GM21528 (cell line): Measurements from ENCODE around the gene FSIP1.

ENCODE experiments used
- ATAC-seq: cut with Tn5 transposase; IDR thresholded peaks from one replicate; pipeline ENCODE4 v1.9.1; 2021; ENCODE audit warnings: mild to moderate bottlenecking, moderate library complexity; ENCODE audit not compliant: unreplicated experiment, low FRiP score

Gene FSIP1

GRCh38 chr15:39770748-39771689, 11.6 kb downstream of the FSIP1 start:
- no peak for ATAC-seq

DNA sequence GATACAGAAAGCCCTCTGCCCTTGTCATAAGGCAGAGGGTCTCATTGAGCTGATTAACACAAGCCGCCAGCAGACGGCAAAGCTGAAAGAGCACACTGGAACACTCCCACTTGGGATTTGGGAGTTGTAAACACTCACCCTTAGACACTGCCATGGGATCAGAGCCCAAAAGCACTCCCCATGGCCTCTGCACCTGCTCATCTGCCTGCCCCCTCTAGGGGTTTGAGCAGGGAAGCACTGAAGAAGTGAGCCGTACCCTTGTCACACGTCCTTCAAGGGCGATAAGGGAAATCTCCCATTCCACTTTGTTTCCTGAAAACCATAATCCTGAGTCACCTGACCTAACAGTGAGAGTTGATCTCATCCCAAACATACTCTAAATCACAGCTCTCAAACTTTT, 14.7 kb downstream of the FSIP1 start:
- no peak for ATAC-seq

DNA sequence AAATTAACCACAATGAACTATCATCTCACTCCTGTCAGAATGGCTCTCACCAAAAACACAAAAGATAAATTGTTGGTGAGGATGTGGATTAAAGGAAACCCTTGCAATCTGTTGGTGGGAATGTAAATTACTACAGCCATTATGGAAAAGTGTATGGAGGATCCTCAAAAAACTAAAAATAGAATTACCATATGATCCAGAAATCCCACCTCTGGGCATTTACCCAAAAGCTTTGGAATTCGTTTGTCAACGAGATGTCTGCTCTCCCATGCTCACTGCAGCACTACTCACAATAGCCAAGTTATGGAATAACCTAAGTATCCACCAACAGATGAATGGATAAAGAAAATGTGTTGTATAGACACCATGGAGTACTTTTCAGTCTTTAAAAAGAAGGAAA, 21.6 kb downstream of the FSIP1 start:
- no peak for ATAC-seq

- ATAC-seq, result no peak
Measured at GRCh38 chr15:39756806-39757522, 25.7 kb downstream of the FSIP1 start.

GRCh38 chr15:39752991-39753390, 29.6 kb downstream of the FSIP1 start:
- ATAC-seq, result no peak

DNA sequence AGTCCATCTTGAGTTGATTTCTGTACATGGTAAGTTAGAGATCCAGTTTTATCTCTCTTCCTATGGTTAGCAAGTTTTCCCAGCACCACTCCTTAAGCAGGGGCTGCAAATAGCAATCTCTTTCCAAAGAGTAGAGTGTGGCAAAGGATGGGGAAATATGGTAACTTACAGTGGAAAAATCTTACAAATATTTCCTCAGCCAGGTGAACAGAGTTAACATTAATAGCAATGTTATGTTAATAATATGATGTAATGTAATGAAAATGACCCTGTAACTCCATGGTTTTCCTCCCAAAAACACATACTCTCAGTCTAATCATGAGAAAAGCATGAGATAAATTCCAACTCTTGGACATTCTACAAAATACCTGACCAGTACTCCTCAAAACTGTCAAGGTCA, 30.4 kb downstream of the FSIP1 start:
- no peak for ATAC-seq

GRCh38 chr15:39748276-39748675, 34.4 kb downstream of the FSIP1 start:
- no peak for ATAC-seq

DNA sequence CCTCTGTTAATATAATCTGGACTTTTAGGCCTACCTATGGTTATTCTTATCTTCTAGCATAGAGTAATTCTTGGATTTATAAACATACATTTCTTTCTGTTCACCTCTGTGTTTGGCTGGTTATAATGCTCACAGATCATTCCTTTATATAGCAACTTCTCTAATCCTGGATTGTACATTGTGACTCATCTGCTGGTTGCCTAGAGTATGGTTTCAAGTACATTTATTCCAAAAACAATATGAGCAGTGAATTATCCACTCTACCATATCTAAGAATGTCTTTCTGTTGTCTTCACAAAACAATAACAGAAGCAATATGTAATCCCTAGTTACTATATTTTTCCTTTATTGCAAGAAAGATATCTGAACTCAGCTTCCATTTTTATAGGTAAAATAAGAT, 35.3 kb downstream of the FSIP1 start:
- no peak for ATAC-seq

DNA sequence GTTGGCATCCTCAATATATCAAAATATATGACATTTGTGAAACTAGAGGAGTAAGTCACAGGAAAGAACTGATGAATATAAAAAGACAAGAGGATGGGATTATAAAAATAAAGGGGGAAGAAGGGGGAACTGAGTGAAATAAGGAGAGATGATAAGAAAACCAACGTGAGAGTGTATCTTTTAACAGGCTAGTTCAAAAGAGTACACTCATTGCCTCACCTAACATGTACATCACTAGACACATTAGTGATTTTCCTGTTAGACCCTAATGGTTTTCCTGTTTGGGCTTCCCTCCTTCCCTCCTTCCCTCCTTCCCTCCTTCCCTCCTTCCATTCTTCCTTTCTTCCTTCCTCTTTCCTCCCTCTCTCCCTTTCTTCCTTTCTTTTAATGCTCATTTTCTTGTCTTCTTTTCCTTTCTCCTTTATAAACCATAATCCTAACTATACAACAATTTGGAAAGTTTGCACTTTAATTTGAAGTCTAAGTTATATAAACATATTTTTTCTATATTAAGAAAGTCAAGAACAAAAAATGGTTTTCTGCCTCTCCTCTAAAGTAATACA, 35.8 kb downstream of the FSIP1 start:
- ATAC-seq, result no peak

GRCh38 chr15:39746176-39746575, 36.5 kb downstream of the FSIP1 start:
- no peak for ATAC-seq

- ATAC-seq, result no peak
Measured at GRCh38 chr15:39745415-39745814, 37.2 kb downstream of the FSIP1 start.

DNA sequence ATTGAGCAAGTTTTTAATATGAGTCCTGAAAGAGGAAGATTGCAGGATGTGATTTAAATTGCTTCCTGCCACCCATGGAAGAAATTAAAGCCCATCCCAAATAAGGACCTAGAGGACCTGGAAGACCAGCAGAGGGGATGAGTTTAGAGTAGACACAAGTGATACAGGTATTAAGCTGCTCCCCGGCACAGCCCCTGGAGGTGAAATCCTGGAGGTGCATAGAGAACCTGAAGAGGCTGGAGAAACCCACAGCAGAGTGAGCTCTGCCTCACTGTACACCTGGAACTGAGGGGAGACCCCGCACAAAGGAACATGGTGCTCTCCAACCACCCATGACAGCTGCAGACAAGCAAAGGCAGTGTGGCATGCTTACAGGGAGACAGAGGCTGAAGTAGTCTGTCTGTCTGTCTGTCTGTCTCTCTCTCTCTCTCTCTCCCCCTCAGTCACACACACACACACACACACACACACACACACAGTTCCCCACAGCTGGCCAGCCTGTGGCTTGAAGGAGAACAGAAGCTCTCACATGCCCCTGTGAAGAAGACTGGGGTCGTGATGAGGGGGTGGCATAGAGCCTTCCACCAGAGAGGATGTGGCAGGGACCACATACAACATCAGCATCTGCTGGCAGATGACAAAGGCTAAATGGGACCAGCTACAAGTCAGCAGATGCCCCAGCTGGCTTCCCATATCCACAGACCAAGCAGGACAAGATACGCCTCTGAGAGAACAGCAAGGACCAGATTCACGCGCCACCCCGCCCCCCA, 38.1 kb downstream of the FSIP1 start:
- ATAC-seq, result no peak

GRCh38 chr15:39743611-39744010, 39.0 kb downstream of the FSIP1 start:
- ATAC-seq, result no peak

- ATAC-seq, result no peak
Measured at GRCh38 chr15:39741258-39741657, 41.4 kb downstream of the FSIP1 start.

DNA sequence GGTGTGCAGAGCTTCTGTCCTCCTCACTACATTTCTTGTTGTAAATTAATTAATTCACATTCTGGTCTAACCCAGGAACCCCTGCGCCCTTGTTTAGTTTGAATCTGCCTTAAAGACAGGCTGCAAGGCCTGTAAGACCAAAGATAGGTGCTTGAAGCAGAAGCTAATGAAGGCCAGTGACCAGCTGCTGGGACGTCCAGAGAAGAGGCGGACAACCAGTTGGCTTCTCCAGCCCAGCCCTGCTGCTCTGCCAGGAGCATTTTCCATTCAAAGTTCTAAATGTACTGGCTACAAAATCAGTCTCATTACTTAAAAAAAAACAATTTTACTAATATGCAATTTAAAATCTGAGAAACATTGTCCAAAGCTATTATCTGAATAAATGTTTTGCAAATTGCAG, 43.6 kb downstream of the FSIP1 start:
- no peak for ATAC-seq

GRCh38 chr15:39737196-39737550, 45.5 kb downstream of the FSIP1 start:
- ATAC-seq, result no peak

GRCh38 chr15:39736412-39737195, 46.0 kb downstream of the FSIP1 start:
- ATAC-seq, result no peak

GRCh38 chr15:39735120-39735717, 47.4 kb downstream of the FSIP1 start:
- ATAC-seq, result no peak

DNA sequence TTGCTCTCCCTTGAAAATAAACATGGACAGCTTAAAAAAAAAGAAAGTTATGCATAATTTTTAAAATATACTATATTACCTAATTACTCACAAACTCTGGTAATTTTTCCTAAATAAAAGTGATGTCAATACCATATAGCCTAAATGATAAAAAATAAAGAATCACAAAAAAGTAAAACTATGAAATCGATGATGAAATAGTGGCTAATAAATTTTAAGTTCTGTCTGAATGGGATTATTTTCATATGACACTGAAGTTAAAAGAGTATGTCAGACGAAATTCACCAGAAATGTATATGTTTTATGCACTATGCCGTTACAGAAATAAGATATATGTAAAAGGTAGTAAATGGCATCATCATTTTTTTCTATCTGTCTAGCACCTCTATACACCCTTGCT, 51.4 kb downstream of the FSIP1 start:
- no peak for ATAC-seq

GRCh38 chr15:39730552-39730951, 52.1 kb downstream of the FSIP1 start:
- ATAC-seq, result no peak
